ENCODE data around the gene BRMS1L. TPM values are rescaled to one million over a fixed set of nuclear protein-coding genes. Genes with fewer than 3 reads are reported as not detected.

The BRMS1L gene
- total and polyA plus RNA-seq, 10 of the 15 experiments (the other 5 are each of a cell fraction or from before 2014, with no cell fraction given), result 5.3 to 26.7 (median 8.3) TPM

GRCh38 chr14:35826218-35826951 is at the start of gene BRMS1L (continued):
- TF ChIP-seq BCL11A (IDR thresholded peaks at IDR 0.05; ENCODE audit: low read depth, low read length), result no peak
- TF ChIP-seq CEBPB (IDR thresholded peaks at IDR 0.05; ENCODE audit: borderline replicate concordance in 1 of 2, low read depth in 2 of 2, low read length in 2 of 2), result no peak
- TF ChIP-seq MXI1 (IDR thresholded peaks at IDR 0.05; ENCODE audit: low read depth, low read length), result no peak; the same call in 1 of the 2 replicates
- TF ChIP-seq PRDM15 (CRISPR knock-in tag; IDR thresholded peaks at IDR 0.05), result no peak
- no peak for TF ChIP-seq ZNF384 (IDR thresholded peaks at IDR 0.05; ENCODE audit: borderline replicate concordance, low read depth, low read length)
- no peak for TF ChIP-seq ZNF687 (IDR thresholded peaks at IDR 0.05)
- TF ChIP-seq POLR2AphosphoS5 (IDR thresholded peaks at IDR 0.05; ENCODE audit: low read length), result peak; percentile 89
- TF ChIP-seq CHD2 (IDR thresholded peaks at IDR 0.05; ENCODE audit: borderline replicate concordance, low read depth, low read length), result peak; percentile 83
- no peak for TF ChIP-seq KDM1A (IDR thresholded peaks at IDR 0.05; ENCODE audit: borderline replicate concordance)
- TF ChIP-seq POLR2AphosphoS2 (IDR thresholded peaks at IDR 0.05; ENCODE audit: low read depth, low read length), result peak; percentile 67; the same call in 1 of the 2 replicates
- no peak; the same call in 1 of the 2 replicates for TF ChIP-seq TBL1XR1 (IDR thresholded peaks at IDR 0.05; ENCODE audit: low read depth, low read length)
- TF ChIP-seq REST (IDR thresholded peaks at IDR 0.05; ENCODE audit: low read depth, low read length), result no peak
- TF ChIP-seq WRNIP1 (IDR thresholded peaks at IDR 0.05; ENCODE audit: borderline replicate concordance, low read depth, low read length), result no peak
- no peak for TF ChIP-seq NFIC (IDR thresholded peaks at IDR 0.05; ENCODE audit: low read depth, low read length)
- no peak for TF ChIP-seq MTA3 (IDR thresholded peaks at IDR 0.05; ENCODE audit: borderline replicate concordance, low read length)
- no peak for TF ChIP-seq ESRRA (IDR thresholded peaks at IDR 0.05; ENCODE audit: low read length)
- no peak for TF ChIP-seq RCOR1 (conservative IDR thresholded peaks at IDR 0.05; ENCODE audit: low read depth, low read length)
- TF ChIP-seq PML (IDR thresholded peaks at IDR 0.05; ENCODE audit: low read length), result peak; percentile 79; the same call in 1 of the 2 replicates
- no peak for TF ChIP-seq ZZZ3 (IDR thresholded peaks at IDR 0.05; ENCODE audit: control insufficient read depth, insufficient read length, low read depth)
